Activated T-cell treated with anti-CD3 and anti-CD28 coated beads for 4 hours (primary cell): Measurements from ENCODE around the gene ST6GAL2.

Experiments
- DNase-seq: peaks from one replicate; pipeline ENCODE4 v3.0.0-alpha.2; 2020

ST6GAL2 gene

DNA sequence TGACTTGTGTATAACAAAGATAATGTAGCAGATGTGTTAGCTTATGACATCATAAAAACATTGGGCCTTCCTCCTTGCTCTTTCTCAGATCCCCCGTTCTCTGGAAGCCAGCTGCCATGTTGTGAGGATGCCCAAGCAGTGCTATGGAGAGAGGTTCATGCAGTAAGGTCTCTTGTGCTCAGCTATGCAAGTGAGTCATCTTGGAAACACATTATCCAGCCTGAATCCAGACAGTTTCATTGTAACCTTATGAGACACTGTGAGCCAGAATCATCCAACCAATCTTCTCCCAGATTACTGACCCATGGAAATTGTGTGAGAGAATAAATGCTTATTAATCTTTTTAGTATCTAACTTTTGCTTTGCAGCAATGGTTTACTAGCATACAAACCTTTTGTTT lies 60.8 kb downstream of the ST6GAL2 start:
- DNase-seq = no peak

GRCh38 chr2:106816974-106817373 lies 69.0 kb downstream of the ST6GAL2 start:
- DNase-seq = no peak

- DNase-seq = no peak
Measured at GRCh38 chr2:106812841-106813240, 73.1 kb downstream of the ST6GAL2 start.

DNA sequence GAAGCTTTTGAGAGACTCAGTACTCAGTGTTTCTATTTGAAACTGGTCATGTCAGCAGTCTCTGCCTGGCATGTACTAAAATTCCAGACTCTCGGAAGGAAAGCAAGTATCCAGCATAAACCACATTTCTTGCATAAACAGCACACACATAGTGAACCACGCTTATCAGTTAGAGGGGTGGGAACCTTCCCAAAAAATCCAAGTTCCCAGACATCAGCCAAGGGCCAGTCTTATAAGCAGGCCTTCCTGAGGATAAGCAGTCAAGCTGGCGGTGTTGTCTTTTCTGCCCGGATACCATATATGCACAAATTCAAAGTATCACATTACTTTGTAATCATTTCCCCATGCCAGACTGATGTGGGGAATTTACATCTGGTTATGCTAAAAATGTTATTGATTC lies 73.6 kb downstream of the ST6GAL2 start:
- DNase-seq = no peak

DNA sequence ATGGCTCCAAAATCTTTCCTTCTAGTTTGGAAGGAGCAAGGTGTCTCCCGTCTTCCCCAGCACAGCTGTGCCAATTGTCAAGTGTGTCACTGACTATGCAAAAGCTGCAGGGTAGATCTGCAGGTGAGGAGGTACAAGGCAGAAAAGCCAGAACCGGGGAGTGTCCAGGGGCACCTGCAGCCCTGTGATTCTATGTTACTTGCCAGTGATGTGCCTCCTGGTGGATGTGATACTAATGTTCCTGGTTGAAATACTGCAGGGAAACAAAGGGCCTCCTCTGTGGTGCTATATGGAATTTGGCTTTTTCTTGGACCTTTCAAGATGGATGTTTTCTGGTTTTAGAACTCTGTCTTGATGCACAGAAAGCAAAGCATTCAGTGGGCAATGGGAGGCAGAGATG lies 80.3 kb downstream of the ST6GAL2 start:
- no peak for DNase-seq

GRCh38 chr2:106804161-106804560 lies 81.8 kb downstream of the ST6GAL2 start:
- no peak for DNase-seq

DNA sequence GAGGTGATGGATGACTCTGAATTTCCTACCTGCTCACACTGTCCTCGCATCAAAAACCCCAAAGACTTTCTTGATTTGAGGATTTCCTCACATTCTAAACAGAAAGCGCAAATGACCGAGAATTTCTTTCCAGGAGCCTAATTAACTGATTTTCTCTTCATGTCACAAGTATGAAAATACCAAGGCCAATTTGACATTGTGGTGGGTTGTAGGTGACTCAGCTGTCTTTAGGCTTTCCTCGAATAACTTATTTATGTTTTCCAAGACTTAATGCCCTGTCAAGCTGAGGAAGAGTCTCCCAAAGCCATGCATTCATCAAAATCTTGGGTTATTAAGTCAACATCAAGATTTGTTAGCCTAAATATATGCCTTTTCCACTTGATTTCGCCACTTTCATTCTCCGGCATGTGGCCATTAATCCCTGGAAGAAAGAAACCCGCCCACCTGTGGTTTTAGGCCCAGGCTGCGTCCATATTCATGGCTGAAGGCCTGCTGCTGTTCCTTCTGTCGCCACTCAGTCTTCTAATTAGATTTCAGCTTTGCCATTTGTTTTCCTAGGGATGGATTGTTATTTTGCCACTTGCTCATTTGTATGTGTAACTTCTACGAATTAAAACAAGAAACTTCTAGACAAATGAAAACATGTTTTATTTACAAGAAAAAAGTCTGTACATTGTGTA lies 84.9 kb downstream of the ST6GAL2 start:
- DNase-seq = no peak

- no peak for DNase-seq
Measured at GRCh38 chr2:106800180-106800579, 85.8 kb downstream of the ST6GAL2 start.

- no peak for DNase-seq
Measured at GRCh38 chr2:106798826-106799552, 87.0 kb downstream of the ST6GAL2 start.

DNA sequence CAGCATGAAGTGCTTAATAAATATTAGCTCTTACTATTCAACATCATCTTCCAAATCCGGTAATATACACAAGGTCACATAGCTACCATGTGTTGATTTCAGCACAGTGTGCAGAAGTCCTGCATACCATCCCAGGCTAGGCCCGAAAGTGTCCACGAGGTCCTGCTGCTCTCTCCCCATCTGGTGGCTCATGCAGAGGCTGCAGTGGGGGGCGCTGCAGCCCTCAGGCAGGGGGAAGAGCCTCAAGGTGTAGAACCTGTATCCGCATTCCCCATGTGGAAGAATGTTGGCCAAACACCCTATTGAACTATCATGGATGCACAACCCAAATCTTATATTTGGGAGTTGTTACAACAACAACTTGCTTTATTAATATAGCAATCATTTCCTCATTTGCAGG lies 88.5 kb downstream of the ST6GAL2 start:
- DNase-seq = no peak

GRCh38 chr2:106792671-106793070 lies 93.3 kb downstream of the ST6GAL2 start:
- no peak for DNase-seq

DNA sequence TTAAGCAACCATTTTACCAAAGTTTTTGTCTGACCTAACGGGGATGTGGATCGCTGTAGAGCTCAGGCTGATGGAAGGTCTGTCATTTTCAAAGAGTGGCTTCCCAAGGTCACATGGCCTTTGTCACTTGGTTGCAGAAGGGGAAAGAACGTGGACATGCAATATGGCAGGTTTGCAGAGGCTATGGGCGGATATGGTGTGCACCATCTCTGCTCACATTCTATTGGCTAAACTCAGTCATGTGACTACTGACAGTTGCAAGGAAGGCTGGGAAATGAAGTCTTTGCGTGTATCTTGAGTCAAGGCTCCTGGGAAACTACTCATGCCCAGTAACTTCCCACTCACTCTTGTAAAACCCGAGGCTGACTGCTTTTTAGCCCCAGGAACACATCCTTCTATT lies 96.8 kb downstream of the ST6GAL2 start:
- DNase-seq = no peak

GRCh38 chr2:106782681-106783080 lies 103.3 kb downstream of the ST6GAL2 start:
- no peak for DNase-seq

DNA sequence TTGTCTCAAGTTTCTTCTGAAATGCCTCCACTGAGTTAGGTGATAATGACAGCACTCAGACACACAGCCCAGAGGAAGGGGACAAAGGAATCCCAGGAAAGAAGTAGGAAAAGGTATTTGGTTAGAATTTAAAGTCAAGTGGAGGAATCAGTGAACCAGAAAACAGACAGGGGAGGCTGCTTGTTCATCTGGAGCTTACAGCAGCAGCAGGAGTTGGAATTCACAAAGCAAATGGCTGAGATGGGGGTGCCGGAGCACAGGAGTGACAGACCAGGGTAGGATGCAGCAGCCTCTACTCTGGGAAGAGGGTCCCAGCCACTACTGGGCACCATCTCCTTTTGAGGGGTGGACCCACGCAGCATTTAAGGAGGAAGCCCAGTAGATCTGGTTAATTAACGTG lies 104.8 kb downstream of the ST6GAL2 start:
- no peak for DNase-seq

DNA sequence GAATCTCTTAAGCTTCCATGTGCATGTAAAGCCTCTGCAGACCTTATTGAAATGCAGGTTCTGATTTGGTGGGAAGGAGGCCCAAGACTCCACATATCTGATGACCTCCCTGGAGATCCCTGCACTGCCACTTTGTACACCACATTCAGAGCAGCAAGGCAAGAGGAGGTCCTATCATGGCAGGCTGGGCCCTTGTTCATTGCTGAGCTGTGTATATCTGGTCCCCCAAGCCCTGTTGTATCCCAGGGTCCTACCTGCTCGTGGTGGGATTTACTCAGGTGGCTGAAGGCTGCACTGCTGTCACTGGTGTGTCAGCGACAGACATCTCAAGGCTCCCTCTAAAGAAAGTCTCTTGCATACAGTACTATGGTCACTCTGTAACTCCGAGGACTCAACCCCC lies 114.2 kb downstream of the ST6GAL2 start:
- no peak for DNase-seq

DNA sequence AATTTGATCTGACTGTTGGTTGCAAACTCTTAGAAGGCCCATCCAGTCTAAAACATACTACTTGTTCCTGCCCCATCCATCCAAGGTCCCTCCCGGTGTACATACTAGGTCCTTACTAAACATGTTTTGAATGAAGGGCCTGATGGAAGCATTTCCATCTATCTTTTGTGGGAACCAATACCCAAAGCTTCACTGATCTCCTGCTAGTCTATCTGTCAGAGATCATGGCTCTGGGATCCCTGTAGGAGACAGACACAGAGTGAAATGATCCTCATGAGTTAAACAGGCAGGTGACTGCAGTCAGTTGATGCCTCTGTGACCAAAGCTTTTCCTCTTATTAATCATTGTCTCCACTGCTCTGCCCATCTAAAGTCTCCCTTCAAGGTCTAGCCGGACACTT lies 115.0 kb downstream of the ST6GAL2 start:
- DNase-seq = no peak

- no peak for DNase-seq
Measured at GRCh38 chr2:106764614-106765013, 121.4 kb downstream of the ST6GAL2 start.

GRCh38 chr2:106759966-106760365 lies 126.0 kb downstream of the ST6GAL2 start:
- DNase-seq = no peak

DNA sequence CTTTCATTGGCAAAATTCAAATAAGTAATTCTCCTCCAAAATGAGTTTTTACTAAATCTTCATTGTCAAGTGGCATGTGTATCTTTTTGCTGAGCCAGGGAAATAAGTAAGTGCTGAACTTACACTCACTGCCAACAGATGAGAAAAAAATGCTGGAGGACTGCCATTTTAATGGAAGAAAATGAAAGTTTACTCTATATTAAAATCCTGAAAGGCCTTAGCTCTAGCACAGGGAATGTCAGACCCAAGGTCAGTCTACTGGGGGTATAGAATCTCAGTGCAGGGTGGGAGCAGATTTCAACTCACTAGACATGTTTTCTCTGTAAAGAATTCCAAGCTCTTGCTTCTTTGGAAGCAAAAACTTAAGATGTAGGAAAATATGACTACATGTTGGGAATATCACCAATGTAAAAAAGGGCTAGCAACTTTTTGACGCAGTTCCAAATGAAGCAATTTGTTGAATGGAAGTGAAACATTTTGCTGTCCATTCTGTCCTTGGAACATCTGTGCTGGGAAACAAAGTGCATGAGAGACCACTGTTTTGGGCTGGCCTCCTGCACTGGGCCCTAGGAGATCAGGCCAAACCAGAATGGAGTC lies 127.0 kb downstream of the ST6GAL2 start:
- no peak for DNase-seq
